ENCODE measurements around the gene UQCRHL. TPM values are rescaled to one million over a fixed set of nuclear protein-coding genes. Genes with fewer than 3 reads are reported as not detected.

The UQCRHL gene
- total and polyA plus RNA-seq, 2 of the 4 experiments (the other 2 are of a cell fraction), result 1.4 to 2.4 TPM

- intact Hi-C loops (cut with micrococcal nuclease) (loop anchor here (1.0 to 5.0 kb wide), 5 partner anchors 15 to 67 kb away; no protein-coding TSS in a partner anchor), dilution Hi-C loops (cut with HindIII; ENCODE audit: low sequenced_read_pairs, unreplicated experiment) (no loop called here), in situ Hi-C loops (cut with MboI; ENCODE audit: low sequenced_read_pairs) (no loop called here)
- H3K4me2 ChIP-seq (ENCODE audit: low read depth, low read length), result peak overlapping the region; percentile 84
- H2BK120ac ChIP-seq (ENCODE audit: low read depth, low read length), result 0 out of 2 replicates have a peak overlapping the region, but pooled peaks have one; percentile 2
- peak; percentile 5; the same call in 1 of the 2 replicates for ATAC-seq (ENCODE audit: low read depth)
- H3K4me1 ChIP-seq (ENCODE audit: control insufficient read depth, insufficient read depth, low read length), result no peaks in the 10 kb centered on the region
- no peaks in the 10 kb centered on the region for H3K36me3 ChIP-seq (ENCODE audit: control insufficient read depth, insufficient read depth, low read length)
- H3K9me3 ChIP-seq (ENCODE audit: control insufficient read depth, insufficient read depth, low read length), result no peaks in the 10 kb centered on the region
- H2BK5ac ChIP-seq (ENCODE audit: low read depth, low read length, poor library complexity, severe bottlenecking), result peak overlapping the region; percentile 25
- H2BK15ac ChIP-seq (ENCODE audit: low read depth, low read length), result no peak overlapping the region
- H2AK9ac ChIP-seq (replicated peaks; ENCODE audit: low read depth, low read length, poor library complexity), result peak overlapping the region; percentile 88
- peak overlapping the region; percentile 89 for H2AFZ ChIP-seq (replicated peaks; ENCODE audit: low read length, poor library complexity)
- H2BK20ac ChIP-seq (ENCODE audit: low read depth, low read length), result no peak overlapping the region
- peak overlapping the region; percentile 67 for H4K91ac ChIP-seq (ENCODE audit: insufficient read depth, low read depth, low read length)
- peak overlapping the region; percentile 61; the same call in 1 of the 2 replicates for H2AK5ac ChIP-seq (ENCODE audit: low read depth, low read length)
- peak overlapping the region; percentile 85 for H3K4ac ChIP-seq (ENCODE audit: low read depth, low read length)
- WGBS, 2 experiments (ENCODE audit: extremely low coverage in 2 of 2, insufficient read length in 1 of 2), result 0% methylated on average over 3 of the region's 16 CpGs; no CpG with 5 or more reads in 1 of the 2 experiments
- POLR2A ChIA-PET (ENCODE audit: unreplicated experiment), result interaction anchor here (0.5 to 1.0 kb wide), 4 partner anchors 12 to 126 kb away, joined by 3 read pairs; partner anchors contain the start of gene ZBTB17
- peak overlapping the region; percentile 64 for H3K27ac ChIP-seq (ENCODE audit: insufficient read depth, low read length)
- H3K23ac ChIP-seq (ENCODE audit: low read depth, low read length), result peak overlapping the region; percentile 65
- H3K27me3 ChIP-seq (ENCODE audit: control insufficient read depth, insufficient read depth, low read length), result no peaks in the 10 kb centered on the region
- DNase-seq, result peak; percentile 60
- no TSS peak for BruUV-seq (replicated peaks)
- peak overlapping the region; percentile 66 for H3K14ac ChIP-seq (replicated peaks; ENCODE audit: low read depth, low read length)
- peaks cover 7 to 33% of the 10 kb centered on the region in 2 experiments for H3K79me1 ChIP-seq (ENCODE audit: low read depth in 1 of 2, low read length in 2 of 2)
- TF ChIP-seq MAFK (IDR thresholded peaks at IDR 0.05; ENCODE audit: low read depth, low read length), result peak; percentile 66
- no peak for TF ChIP-seq NFE2L2 (IDR thresholded peaks at IDR 0.05; ENCODE audit: low read depth, low read length)
- peak; percentile 88 for TF ChIP-seq BHLHE40 (IDR thresholded peaks at IDR 0.05; ENCODE audit: low read depth, low read length)
- TF ChIP-seq RCOR1 (IDR thresholded peaks at IDR 0.05; ENCODE audit: insufficient replicate concordance, low read length), result no peak
- TF ChIP-seq MAZ (IDR thresholded peaks at IDR 0.05; ENCODE audit: borderline replicate concordance, low read depth, low read length), result 0 out of 2 replicates have a peak, but pooled peaks have one; percentile 11
- TF ChIP-seq MXI1 (IDR thresholded peaks at IDR 0.05; ENCODE audit: borderline replicate concordance, low read depth, low read length), result peak; percentile 84; the same call in 1 of the 2 replicates
- no peak; the same call in 1 of the 2 replicates for TF ChIP-seq SMC3 (IDR thresholded peaks at IDR 0.05; ENCODE audit: low read depth, low read length)
- TF ChIP-seq POLR2A (IDR thresholded peaks at IDR 0.05; ENCODE audit: low read depth, low read length), result no peak
- H3K9ac ChIP-seq (ENCODE audit: low read depth, low read length), result peak overlapping the region; percentile 26
- H4K8ac ChIP-seq (ENCODE audit: low read depth in 2 of 2, low read length in 2 of 2), result peak overlapping the region in 1 of 2 experiments; percentile 83; a peak in 1 of 4 replicates
- no peak overlapping the region for H3K18ac ChIP-seq (ENCODE audit: low read depth, low read length)
- H4K20me1 ChIP-seq (ENCODE audit: insufficient read depth, low read length), result peaks cover 27% of the 10 kb centered on the region
- CTCF ChIA-PET, result interaction anchor here (0.6 to 2.2 kb wide), 2 partner anchors 58 to 207 kb away, joined by 3 to 6 read pairs; no protein-coding TSS in a partner anchor
- H3K4me3 ChIP-seq (ENCODE audit: insufficient read depth, low read depth, low read length), result peak overlapping the region; percentile 94
- no peak overlapping the region for H4K5ac ChIP-seq (ENCODE audit: low read depth, low read length)
- 0 out of 2 replicates have a peak, but pooled peaks cover 3% of the 10 kb centered on the region for H3K9me1 ChIP-seq (ENCODE audit: insufficient read depth, low read length)
- peak overlapping the region; percentile 58; the same call in 1 of the 2 replicates for H3K56ac ChIP-seq (ENCODE audit: extremely low read depth, insufficient read depth, low read length)
Observed at GRCh38 chr1:15849775-15850324, 42.4 kb upstream of the UQCRHL start.

All from IMR-90 (cell line).